Heart left ventricle (tissue), 13 donors: ENCODE measurements around the gene TMEM132D.

ENCODE experiments used
- CTCF ChIP-seq, 12 donors: fragments of 200-600 bp; sonication (generic) in 4 of 12; IDR thresholded peaks; one replicate each; pipeline versions ENCODE4 v1.5.0 to v1.8.0; 2018 to 2022; ENCODE audit warnings: antibody characterized with exemption in 12 of 12, mild to moderate bottlenecking in 5 of 12
- POLR2A ChIP-seq, 2 donors: fragments of 450-650 bp; IDR thresholded peaks; one replicate each; pipeline ENCODE4 v1.6.1; 2017; ENCODE audit warnings: antibody characterized with exemption in 2 of 2, mild to moderate bottlenecking in 2 of 2, moderate library complexity in 2 of 2
- donor health status: ischemic (EF 13 %, LVEDD 7.1; RV severe dilation, severe dysfunction).
- donor health status: DM: no; HTN: yes; CAD: no.
- donor health status: DM: no; HTN: no; CAD: no.
- donor health status: ischemic (EF 25% LVEDD 6.9; RV normal size, moderate dysfunction).
- donor health status: ischemic (EF 25% LVEDD 5.7; RV mildly dilated, moderate dysfunction).
- donor health status: ischemic (EF 35%, LVEDD 5.7; RV mildly dilated, moderate dysfunction).
- donor health status: nonischemic (EF 11% LVEDD 7.7; RV severe dilation, severe dysfunction).
- donor health status: DM: yes; HTN: yes; CAD: no.
- donor health status: PGD.
- donor health status: ischemic (EF 29% LVEDD 5.4; RV normal size, mild dysfunction).
- donor health status: nonischemic (EF 23%, LVEDD 6.1; RV moderate dilation, normal function).

- no peak for TF ChIP-seq CTCF (IDR thresholded peaks at IDR 0.05)
- TF ChIP-seq POLR2A (IDR thresholded peaks at IDR 0.05): no peak
Observed at GRCh38 chr12:129901254-129901653, 2.6 kb downstream of the TMEM132D start.
